HG02885 (cell line): ENCODE measurements around the gene ST6GALNAC3.
"Not testable (repeated sequence)": the region's sequence is repeated elsewhere in the genome, so short reads cannot be mapped to it uniquely, and the experiment has no call there.

Experiments used
- ATAC-seq: cut with Tn5 transposase; IDR thresholded peaks from one replicate; pipeline ENCODE4 v1.9.1; 2021; ENCODE audit warnings: mild to moderate bottlenecking; ENCODE audit not compliant: unreplicated experiment, poor library complexity

The ST6GALNAC3 gene

DNA sequence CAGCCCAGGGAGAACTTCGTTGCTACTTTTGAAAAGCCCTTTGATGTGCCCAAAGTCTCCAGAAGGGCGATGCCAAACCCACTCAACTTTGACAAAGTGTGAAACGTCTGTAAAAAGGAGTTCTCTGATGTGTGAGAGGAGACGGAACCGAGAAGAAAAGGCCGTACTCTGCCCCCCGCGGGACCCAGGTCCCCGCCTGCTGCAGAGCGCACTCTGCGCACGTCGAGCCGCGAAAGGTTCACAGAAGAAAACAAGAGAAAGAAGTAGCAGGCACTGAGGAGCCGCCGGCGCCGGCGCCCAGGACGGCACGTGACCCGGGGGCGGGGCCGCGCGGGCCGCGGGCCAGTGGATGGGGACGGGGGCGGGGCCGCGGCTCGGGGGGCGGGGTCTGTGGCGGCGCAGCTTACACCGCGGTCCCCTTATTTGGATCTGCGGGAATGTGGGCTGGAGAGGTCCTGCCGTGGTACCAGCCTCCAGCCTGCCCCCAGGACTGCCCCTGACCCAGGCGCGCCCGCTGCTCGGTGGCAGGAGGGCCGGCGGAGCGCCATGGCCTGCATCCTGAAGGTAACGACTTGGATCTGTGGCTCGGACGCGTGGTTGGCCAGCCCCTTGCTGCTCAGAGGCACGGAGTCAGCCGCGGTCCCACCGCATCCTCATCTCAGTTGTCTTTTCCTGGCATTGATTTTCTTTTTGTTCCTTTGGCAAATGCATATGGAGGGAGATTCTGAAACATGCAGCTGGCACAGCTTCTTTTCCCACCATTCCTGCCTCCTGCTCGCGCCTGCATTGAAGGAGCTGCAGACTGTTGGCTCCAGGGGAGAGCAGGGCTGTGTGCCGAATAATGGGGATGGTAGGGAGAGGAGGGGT is at the start of gene ST6GALNAC3:
Gene ST6GALNAC3, plus strand, starts transcription at position 426 of the 867 bp plus-strand sequence.
- ATAC-seq: peak; percentile 66

- ATAC-seq: no peak
Measured at GRCh38 chr1:76027341-76027740, 47.2 kb upstream of the ST6GALNAC3 start.

- ATAC-seq: no peak
Measured at GRCh38 chr1:76029331-76029730, 45.2 kb upstream of the ST6GALNAC3 start.

- ATAC-seq: no peak
Measured at GRCh38 chr1:76031496-76031895, 43.0 kb upstream of the ST6GALNAC3 start.

DNA sequence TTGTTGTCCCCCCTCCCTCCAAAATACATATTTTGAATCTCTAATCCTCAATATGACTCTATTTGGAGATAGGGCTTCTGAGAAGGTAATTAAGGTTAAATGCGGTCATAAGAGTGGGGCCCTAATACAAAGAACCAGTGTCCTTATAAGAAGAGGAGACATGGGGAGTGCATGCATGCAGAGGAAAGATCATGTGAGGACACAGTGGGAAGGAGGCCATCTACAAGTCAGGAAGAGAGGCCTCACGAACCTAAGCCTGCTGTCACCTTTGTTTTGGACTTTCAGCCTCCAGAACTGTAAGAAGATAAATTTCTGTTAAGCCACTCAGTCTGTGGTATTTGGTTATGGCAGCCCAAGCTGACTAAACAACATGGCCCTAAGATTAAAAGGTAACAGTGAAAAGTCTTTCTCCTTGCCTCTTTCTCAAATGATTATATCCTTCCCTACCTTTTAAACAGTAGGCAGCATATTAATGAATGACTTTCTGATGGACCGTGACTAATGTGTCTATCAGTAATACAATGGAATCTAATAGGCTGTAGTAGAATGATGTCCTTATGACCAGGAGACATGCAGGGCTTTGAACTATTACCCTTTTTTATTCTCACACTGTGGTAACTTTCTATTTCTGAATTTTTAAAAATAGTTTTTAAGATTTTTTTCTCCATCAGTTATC is 40.6 kb upstream of the ST6GALNAC3 start:
- ATAC-seq: no peak

- ATAC-seq: no peak
Measured at GRCh38 chr1:76035053-76035452, 39.5 kb upstream of the ST6GALNAC3 start.

DNA sequence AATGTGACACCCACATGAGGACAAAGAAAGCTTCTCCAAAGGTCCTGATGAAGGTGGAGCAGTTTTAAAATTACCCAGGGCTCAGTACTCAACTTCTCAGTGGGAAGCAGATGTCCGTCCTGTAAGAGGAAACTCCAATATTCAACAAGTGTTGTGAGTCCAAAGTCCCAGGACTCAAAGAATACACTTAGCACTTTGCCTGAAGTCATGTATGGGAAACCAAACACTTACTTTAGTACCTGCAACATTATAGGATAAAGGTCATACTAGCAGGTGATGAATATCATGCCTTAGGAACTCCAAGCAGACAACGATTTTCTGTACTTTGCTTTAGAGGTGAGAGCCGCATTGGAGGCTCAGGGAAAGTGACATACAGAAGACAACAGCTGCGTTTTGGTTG is 37.2 kb upstream of the ST6GALNAC3 start:
- no peak for ATAC-seq

- no peak for ATAC-seq
Measured at GRCh38 chr1:76038287-76039004, 36.1 kb upstream of the ST6GALNAC3 start.

DNA sequence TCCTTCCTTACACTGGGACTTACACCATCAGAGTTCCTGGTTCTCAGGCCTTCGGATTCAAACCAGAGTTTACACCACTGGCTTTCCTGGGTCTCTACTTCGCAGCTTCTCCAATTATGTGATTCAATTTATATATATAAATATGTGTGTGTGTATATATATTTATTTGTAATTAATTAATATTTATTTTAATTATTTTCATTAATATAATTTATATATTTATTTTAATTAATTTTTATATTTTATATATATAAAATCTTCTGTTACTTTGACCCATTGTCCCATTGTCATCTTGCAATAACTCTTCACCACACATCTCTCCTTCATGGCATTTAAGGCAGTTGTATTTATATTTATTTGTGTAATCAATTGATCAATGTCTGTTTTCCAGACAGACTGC is 28.4 kb upstream of the ST6GALNAC3 start:
- ATAC-seq: no peak

DNA sequence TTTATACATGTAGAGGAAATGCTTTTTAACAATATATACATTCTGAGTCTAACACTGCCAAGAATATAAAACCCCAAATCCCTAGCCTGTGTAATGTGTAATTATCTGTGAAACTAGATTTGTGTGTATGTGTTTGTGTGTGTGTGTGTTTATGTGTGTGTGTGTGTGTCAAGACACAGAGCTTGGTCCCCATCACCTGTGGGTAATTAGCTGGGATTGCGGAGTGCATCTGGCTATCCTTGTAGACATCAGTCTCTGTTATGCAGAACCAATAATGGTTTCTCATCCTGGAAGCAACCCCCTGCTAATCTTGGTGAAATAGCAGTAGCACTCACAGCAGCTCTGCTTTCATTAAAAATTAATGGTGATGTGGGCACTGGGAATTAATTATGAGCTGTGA is 26.3 kb upstream of the ST6GALNAC3 start:
- ATAC-seq: no peak

GRCh38 chr1:76048926-76049325 is 25.6 kb upstream of the ST6GALNAC3 start:
- no peak for ATAC-seq

DNA sequence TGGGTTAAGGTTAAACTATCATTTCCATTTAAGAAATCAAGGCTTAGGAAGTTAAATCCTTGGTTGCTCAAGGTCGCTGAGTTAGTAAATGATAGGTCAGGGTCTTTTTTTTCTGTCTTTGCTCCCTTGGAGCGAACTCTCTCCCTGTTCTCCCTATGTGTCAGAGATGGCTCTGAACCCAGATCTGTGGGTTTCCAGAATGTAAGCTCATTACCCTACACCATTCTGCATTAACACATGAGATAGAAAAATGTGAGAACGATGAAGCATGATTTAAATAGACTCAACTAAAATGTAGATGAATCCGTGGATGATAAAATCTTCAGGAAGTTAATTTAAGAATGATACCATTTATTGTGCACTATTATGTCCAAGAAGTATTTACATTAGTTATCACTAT is 25.0 kb upstream of the ST6GALNAC3 start:
- ATAC-seq: no peak

DNA sequence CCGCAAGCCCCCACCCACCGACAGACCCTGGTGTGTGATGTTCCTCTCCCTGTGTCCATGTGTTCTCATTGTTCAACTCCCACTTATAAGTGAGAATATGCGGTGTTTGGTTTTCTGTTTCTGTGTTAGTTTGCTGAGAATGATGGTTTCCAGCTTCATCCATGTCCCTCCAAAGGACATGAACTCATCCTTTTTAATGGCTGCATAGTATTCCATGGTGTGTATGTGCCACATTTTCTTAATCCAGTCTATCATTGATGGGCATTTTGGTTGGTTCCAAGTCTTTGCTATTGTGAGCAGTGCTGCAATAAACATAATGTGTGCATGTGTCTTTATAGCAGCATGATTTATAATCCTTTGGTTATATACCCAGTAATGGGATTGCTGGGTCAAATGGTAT is 24.5 kb upstream of the ST6GALNAC3 start:
- ATAC-seq: not testable (repeated sequence)

DNA sequence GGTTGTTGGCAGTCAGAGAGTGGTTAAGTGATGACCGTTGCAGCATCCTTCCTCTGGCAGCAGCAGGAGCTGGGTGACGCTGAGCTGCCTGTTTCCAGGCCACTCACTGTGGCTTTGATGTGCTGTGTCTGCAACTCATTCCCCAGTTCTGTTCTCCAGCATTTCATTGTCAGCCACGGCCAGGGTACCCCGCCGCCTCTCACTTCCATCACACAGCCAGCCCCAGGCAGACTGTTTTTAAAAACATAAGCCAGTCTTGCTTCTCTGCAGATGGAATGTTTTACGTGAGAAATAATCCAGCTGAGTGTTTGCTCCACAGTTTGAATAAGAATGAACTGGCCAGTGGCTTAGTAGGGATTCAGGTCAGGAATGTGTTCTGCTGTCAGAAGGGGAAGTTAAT is 21.5 kb upstream of the ST6GALNAC3 start:
- no peak for ATAC-seq

DNA sequence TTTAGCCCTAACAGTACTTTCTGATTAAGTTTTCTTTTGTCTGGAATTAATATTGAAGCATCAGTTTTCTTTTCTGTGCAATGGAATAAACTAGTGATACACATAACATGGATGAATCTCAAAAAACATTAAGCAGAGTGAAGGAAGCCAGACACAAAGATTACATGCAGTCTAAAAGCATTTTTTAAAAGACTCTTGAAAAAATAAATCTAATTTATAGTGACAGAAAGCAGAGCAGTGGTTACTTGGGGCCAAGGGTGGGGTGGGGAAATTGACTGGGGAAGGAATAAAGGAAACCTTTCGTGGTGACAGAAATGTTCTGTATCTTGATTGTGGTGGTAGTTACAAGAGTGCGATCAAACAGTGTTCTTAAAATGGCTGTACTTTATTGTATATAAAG is 20.2 kb upstream of the ST6GALNAC3 start:
- ATAC-seq: no peak

- no peak for ATAC-seq
Measured at GRCh38 chr1:76055987-76056386, 18.6 kb upstream of the ST6GALNAC3 start.

GRCh38 chr1:76059451-76059850 is 15.1 kb upstream of the ST6GALNAC3 start:
- no peak for ATAC-seq

DNA sequence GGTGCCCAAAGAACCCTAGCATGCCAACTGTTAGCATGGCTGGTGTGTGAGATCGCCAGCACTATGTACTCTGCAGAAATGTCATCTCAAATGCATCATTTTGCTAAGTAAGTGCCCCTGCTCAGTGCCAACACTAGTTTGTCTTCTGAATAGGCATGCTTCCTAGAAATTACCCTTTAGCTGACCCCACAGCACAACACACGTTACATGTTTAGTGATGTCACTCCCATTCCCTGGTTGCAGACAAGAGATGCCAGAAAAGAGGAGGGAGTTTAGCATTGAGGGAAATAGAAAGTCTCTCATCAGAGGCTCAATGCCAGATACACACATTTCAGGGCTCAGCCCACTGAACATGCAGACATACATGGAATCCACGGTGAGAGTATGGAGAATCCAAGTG is 9.3 kb upstream of the ST6GALNAC3 start:
- ATAC-seq: no peak

DNA sequence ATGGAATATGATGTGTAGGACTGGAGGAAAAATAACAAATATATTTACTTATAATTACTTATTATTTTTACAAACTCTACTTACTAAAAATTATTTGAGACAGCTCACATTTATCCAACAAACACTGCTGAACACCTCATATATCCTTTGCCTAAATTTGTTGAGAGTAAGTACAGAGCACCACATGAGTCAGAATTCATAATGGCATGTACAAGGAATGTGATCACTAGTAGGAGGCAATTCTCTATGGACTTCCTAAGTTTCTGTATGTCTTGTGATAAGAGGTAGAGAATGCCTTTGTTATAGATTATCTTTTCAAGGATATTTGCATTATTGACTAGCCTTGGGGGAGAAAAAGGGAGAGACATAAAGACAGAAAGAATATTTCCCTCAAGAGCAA is 8.2 kb upstream of the ST6GALNAC3 start:
- ATAC-seq: no peak

DNA sequence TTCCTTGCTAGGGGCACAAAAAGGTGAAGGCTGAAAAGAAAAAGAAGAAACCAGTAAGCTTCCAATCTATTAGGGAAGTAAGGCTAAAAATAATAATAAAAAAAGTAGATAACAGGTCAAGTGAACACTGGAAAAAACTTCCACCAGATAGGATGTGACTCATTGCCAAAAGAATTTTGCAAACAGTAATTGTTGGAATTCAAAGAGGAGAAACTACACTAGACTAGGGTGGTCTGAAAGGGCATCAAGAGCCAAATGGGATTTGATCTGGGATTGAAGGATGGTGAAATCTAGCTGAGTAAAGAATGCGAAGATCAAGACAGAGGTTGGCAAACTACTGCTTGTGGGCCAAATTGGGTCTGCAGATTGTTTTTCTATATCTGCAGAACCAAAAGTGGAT is 6.0 kb upstream of the ST6GALNAC3 start:
- ATAC-seq: no peak

GRCh38 chr1:76068953-76069561 is 5.5 kb upstream of the ST6GALNAC3 start:
- ATAC-seq: no peak
